Activated CD4-positive, alpha-beta T cell treated with anti-CD3 and anti-CD28 coated beads, Interleukin-2, Interleukin-4, amounts not matched to agents 100 ng/mL and 50 ng/mL, durations not matched to agents 16 hours and 8 hours (primary cell): ENCODE data around the gene AP3B2.
"Not testable (repeated sequence)": the region's sequence is repeated elsewhere in the genome, so short reads cannot be mapped to it uniquely, and the experiment has no call there.

Experiments used
- DNase-seq: peaks from one replicate; pipeline ENCODE4 v3.0.0-alpha.2; 2020; ENCODE audit warnings: low spot score

Gene AP3B2

GRCh38 chr15:82709421-82710207 lies at the start of gene AP3B2:
AP3B2 (minus strand) TSS chr15:82709875; CDS start chr15:82709706, 169 bp downstream.
- peak; percentile 67 for DNase-seq

GRCh38 chr15:82751308-82751707 lies 41.6 kb upstream of the AP3B2 start:
- DNase-seq, result no peak

GRCh38 chr15:82750831-82751180 lies 41.1 kb upstream of the AP3B2 start:
- peak; percentile 9 for DNase-seq

- peak; percentile 92 for DNase-seq
These were observed 40.5 kb upstream of the AP3B2 start for GRCh38 chr15:82749951-82750830.

GRCh38 chr15:82748315-82748714 lies 38.6 kb upstream of the AP3B2 start:
- no peak for DNase-seq

GRCh38 chr15:82743810-82744209 lies 34.1 kb upstream of the AP3B2 start:
- no peak for DNase-seq

GRCh38 chr15:82742134-82742533 lies 32.5 kb upstream of the AP3B2 start:
- no peak for DNase-seq

GRCh38 chr15:82739086-82739485 lies 29.4 kb upstream of the AP3B2 start:
- no peak for DNase-seq

- DNase-seq, result no peak
These were observed 28.3 kb upstream of the AP3B2 start for GRCh38 chr15:82737975-82738374.

- DNase-seq, result no peak
These were observed 21.9 kb upstream of the AP3B2 start for GRCh38 chr15:82731527-82731926.

GRCh38 chr15:82730022-82730530 lies 20.4 kb upstream of the AP3B2 start:
- no peak for DNase-seq

GRCh38 chr15:82726816-82727215 lies 17.1 kb upstream of the AP3B2 start:
- DNase-seq, result no peak

- no peak for DNase-seq
These were observed 5.3 kb upstream of the AP3B2 start for GRCh38 chr15:82715003-82715402.

GRCh38 chr15:82714016-82714415 lies 4.3 kb upstream of the AP3B2 start:
- no peak for DNase-seq

- no peak for DNase-seq
These were observed 2.4 kb upstream of the AP3B2 start for GRCh38 chr15:82712036-82712435.

- DNase-seq, result no peak
These were observed 1.3 kb upstream of the AP3B2 start for GRCh38 chr15:82710926-82711490.

- no peak for DNase-seq
These were observed 507 bp upstream of the AP3B2 start for GRCh38 chr15:82710208-82710555.

GRCh38 chr15:82709081-82709420 lies 624 bp downstream of the AP3B2 start:
- DNase-seq, result no peak

- not testable (repeated sequence) for DNase-seq
These were observed 3.8 kb downstream of the AP3B2 start for GRCh38 chr15:82705856-82706255.

- DNase-seq, result no peak
These were observed 9.9 kb downstream of the AP3B2 start for GRCh38 chr15:82699726-82700125.

GRCh38 chr15:82698711-82699345 lies 10.8 kb downstream of the AP3B2 start:
- DNase-seq, result no peak

- no peak for DNase-seq
These were observed 11.8 kb downstream of the AP3B2 start for GRCh38 chr15:82697735-82698407.
